Memory B cell (primary cell): ENCODE measurements around the gene CFDP1.
"Not testable (repeated sequence)": the region's sequence is repeated elsewhere in the genome, so short reads cannot be mapped to it uniquely, and the experiment has no call there.

ENCODE experiments used
- ATAC-seq: fragments of 150-1000 bp; cut with Tn5 transposase; 2 replicates; pipeline ENCODE4 v1.10.0; 2021; ENCODE audit warnings: low read depth, mild to moderate bottlenecking, moderate library complexity
- DNase-seq, 2 donors: peaks; one replicate each; pipeline ENCODE4 v3.0.0; 2022; ENCODE audit warnings: low spot score in 2 of 2
- H3K27ac Mint-ChIP-seq: one replicate; pipeline ENCODE4 v1.8.0; 2022; ENCODE audit warnings: mild to moderate bottlenecking, moderate library complexity, mixed read lengths
- H3K27me3 Mint-ChIP-seq: one replicate; pipeline ENCODE4 v1.8.0; 2022; ENCODE audit warnings: mixed read lengths
- H3K36me3 Mint-ChIP-seq: one replicate; pipeline ENCODE4 v1.8.0; 2022; ENCODE audit warnings: mild to moderate bottlenecking, mixed read lengths
- H3K4me1 Mint-ChIP-seq: one replicate; pipeline ENCODE4 v1.8.0; 2022; ENCODE audit warnings: mixed read lengths
- H3K4me3 Mint-ChIP-seq: one replicate; pipeline ENCODE4 v1.8.0; 2022; ENCODE audit warnings: mild to moderate bottlenecking, moderate library complexity, mixed read lengths
- H3K9me3 Mint-ChIP-seq: one replicate; pipeline ENCODE4 v1.8.0; 2022; ENCODE audit warnings: mixed read lengths

CFDP1 gene

GRCh38 chr16:75464122-75464918, 31.0 kb upstream of the CFDP1 start, which contains the start of gene TMEM170A:
Gene TMEM170A (minus strand): TSS chr16:75464689. CDS start chr16:75464600, 89 bp downstream.
- Mint-ChIP-seq H3K27ac (peak within 1 kb of the TSS; percentile 92), H3K9me3 (no peaks in the 10 kb centered on the region), H3K4me3 (peak within 1 kb of the TSS; percentile 88), H3K36me3 (peaks cover 5% of the 10 kb centered on the region), H3K27me3 (no peaks in the 10 kb centered on the region), H3K4me1 (peaks cover 19% of the 10 kb centered on the region)
- peak; percentile 98 to 99 for DNase-seq
- peak; percentile 89 for ATAC-seq

DNA sequence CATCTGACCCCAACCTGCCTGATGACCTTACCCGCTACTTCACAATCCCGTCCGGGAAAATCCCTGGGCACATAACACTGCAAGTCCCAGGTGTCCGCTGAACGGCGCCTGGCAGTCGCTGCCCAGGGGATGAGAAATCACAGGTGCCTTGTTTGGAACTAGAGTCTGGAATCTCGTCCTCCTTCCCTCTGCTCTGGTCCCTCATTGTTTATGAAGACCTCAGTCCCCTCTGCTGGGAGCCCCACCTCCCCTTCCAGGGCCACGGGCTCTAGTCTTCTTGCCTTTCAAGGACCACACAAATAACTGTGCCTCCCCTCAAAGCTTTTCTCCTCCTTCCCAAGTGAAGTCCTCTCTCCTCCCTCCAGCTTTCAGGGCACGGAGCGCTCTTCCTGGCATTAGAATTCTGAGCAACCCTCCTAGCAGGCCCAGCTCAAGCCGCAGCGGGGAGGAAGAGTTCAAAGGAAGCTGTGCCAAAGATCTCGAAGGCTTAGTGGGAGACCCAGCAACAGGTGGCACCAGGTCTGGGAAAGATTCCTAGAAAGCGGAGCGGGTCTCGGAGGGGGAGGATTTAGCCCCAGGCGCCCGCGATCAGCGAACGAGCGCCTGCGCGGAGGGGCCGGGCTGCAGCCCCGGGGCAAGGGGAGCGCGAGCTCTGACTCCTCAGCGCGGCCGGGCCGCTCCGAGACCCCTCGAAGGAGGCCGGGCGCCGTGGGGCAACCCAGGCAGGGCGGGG, 30.3 kb upstream of the CFDP1 start:
- H3K9me3 Mint-ChIP-seq, H3K27me3 Mint-ChIP-seq, ATAC-seq, DNase-seq, H3K36me3 Mint-ChIP-seq: not testable (repeated sequence)
- Mint-ChIP-seq H3K27ac (peak overlapping the region; percentile 92), H3K4me1 (peaks cover 19% of the 10 kb centered on the region), H3K4me3 (peak overlapping the region; percentile 88)

DNA sequence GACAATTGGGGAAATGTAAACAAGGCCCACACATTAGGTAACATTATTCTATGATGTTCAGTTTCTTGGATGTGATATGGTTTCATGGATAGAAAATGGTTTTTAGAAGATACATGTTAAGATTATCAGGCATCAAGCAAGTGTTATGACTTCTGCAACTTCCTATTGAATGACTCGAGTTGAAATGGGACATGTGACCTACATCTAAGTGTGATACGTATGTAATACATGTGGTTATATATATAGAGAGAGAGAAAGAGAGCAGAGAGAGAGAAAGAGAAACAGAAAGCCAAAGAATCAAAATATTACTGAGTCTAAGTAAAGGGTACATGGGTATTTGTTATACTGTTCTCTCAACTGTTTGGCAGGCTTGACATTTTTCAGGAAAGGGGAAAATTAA, 29.5 kb upstream of the CFDP1 start:
- no peaks in the 10 kb centered on the region for H3K9me3 Mint-ChIP-seq
- H3K36me3 Mint-ChIP-seq, result peaks cover 8% of the 10 kb centered on the region
- H3K27me3 Mint-ChIP-seq, result no peaks in the 10 kb centered on the region
- H3K4me1 Mint-ChIP-seq, result peaks cover 26% of the 10 kb centered on the region
- no peak overlapping the region for H3K27ac Mint-ChIP-seq
- no peak for DNase-seq
- no peak for ATAC-seq
- H3K4me3 Mint-ChIP-seq, result peak overlapping the region; percentile 88

DNA sequence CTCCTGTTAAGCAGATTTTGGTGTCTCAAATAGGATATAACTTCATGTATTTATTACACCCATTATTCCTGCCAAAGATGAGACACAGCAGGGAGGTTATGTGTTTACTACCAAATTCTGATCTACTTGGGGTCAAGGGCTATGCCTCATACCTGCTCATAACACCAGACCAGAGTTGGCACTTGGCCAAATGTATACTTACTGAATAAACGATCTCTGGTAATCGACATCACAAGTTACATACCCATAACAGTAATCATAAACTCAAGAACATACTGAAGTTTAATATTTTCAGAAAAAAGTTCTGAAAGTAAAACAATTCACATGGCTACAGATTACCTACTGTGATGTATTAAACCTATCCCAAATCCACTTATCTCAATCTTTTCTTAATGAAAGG, 28.3 kb upstream of the CFDP1 start:
- Mint-ChIP-seq H3K4me1 (peaks cover 32% of the 10 kb centered on the region), H3K4me3 (no peak overlapping the region), H3K27ac (no peak overlapping the region), H3K9me3 (no peaks in the 10 kb centered on the region), H3K36me3 (peaks cover 8% of the 10 kb centered on the region), H3K27me3 (no peaks in the 10 kb centered on the region)
- ATAC-seq, result no peak
- DNase-seq, result no peak

- Mint-ChIP-seq H3K9me3 (no peaks in the 10 kb centered on the region), H3K4me1 (peaks cover 37% of the 10 kb centered on the region), H3K4me3 (no peak overlapping the region), H3K27ac (no peak overlapping the region), H3K36me3 (peaks cover 8% of the 10 kb centered on the region), H3K27me3 (no peaks in the 10 kb centered on the region)
- no peak for ATAC-seq
- no peak for DNase-seq
These were observed 27.1 kb upstream of the CFDP1 start for GRCh38 chr16:75460446-75460845.

DNA sequence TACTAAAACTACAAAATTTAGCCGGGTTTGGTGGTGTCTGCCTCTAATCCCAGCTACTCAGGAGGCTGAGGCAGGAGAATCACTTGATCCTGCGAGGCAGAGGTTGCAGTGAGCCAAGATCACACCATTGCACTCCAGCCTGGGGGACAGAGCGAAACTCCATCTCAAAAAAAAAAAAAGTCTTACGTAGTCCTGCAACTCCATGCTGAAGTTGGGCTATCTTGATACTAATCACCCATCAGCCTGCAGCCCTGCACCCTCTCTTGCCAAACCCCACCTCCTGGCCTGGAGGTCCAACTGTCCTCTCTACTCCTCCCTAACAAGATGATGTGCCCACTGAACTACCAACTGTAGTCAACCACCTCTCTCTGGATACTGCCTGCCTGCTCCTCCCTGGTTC, 26.4 kb upstream of the CFDP1 start:
- Mint-ChIP-seq H3K4me3 (no peak overlapping the region), H3K27me3 (no peaks in the 10 kb centered on the region), H3K36me3 (peaks cover 8% of the 10 kb centered on the region), H3K9me3 (no peaks in the 10 kb centered on the region), H3K27ac (no peak overlapping the region), H3K4me1 (peaks cover 35% of the 10 kb centered on the region)
- DNase-seq (no peak), ATAC-seq (no peak)

GRCh38 chr16:75458439-75458838, 25.1 kb upstream of the CFDP1 start:
- Mint-ChIP-seq H3K4me1 (peaks cover 32% of the 10 kb centered on the region), H3K36me3 (peaks cover 8% of the 10 kb centered on the region), H3K4me3 (no peak overlapping the region), H3K27me3 (no peaks in the 10 kb centered on the region), H3K9me3 (no peaks in the 10 kb centered on the region), H3K27ac (no peak overlapping the region)
- no peak for DNase-seq
- ATAC-seq, result no peak

DNA sequence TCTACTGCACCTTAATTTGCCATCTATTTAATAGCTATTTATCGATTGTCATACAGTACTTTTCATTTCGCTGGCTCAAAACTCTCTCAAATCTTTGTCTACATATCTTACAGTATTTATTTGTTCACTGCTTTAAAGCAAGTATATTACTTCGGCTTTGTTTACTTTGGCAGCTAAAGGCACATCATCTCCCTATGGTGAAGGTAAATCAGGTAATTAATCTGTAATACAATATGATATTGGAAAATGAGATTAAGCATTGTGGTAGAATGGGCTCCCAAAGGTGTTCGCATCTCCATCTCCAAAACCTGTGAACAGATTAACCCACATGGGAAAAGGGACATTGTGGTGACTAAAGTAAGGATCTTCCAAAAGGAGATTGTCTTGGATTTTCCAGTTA, 24.7 kb upstream of the CFDP1 start:
- Mint-ChIP-seq H3K27me3 (no peaks in the 10 kb centered on the region), H3K36me3 (peaks cover 8% of the 10 kb centered on the region), H3K27ac (no peak overlapping the region), H3K4me3 (no peak overlapping the region), H3K4me1 (peaks cover 30% of the 10 kb centered on the region), H3K9me3 (no peaks in the 10 kb centered on the region)
- no peak for DNase-seq
- no peak for ATAC-seq

- Mint-ChIP-seq H3K9me3 (no peaks in the 10 kb centered on the region), H3K27me3 (no peaks in the 10 kb centered on the region), H3K36me3 (peaks cover 10% of the 10 kb centered on the region), H3K4me3 (no peak overlapping the region), H3K27ac (no peak overlapping the region), H3K4me1 (peaks cover 26% of the 10 kb centered on the region)
- ATAC-seq, result no peak
- no peak for DNase-seq
These were observed 24.2 kb upstream of the CFDP1 start for GRCh38 chr16:75457485-75458021.

DNA sequence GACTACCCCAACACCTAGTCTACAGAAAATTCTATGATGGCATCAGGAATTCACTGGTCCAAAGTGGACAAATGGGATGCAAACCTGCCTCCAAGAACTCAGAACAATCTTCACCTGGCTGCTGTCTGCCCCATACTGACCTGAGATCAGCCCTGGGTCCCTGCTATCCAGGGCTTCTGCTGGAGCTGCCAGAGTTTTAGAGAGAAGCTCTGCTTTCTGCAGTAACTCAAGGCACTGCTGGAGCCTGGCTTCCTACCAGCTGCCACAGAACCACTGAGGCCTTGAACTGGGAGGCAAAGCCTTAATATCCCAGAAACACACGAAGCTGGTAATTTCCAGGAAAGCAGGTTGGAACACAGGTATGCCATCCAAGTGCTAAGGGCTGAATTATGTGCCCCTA, 23.7 kb upstream of the CFDP1 start:
- H3K27ac Mint-ChIP-seq, result no peak overlapping the region
- no peaks in the 10 kb centered on the region for H3K27me3 Mint-ChIP-seq
- peaks cover 10% of the 10 kb centered on the region for H3K36me3 Mint-ChIP-seq
- DNase-seq (no peak), ATAC-seq (no peak)
- peaks cover 26% of the 10 kb centered on the region for H3K4me1 Mint-ChIP-seq
- no peaks in the 10 kb centered on the region for H3K9me3 Mint-ChIP-seq
- H3K4me3 Mint-ChIP-seq, result no peak overlapping the region

DNA sequence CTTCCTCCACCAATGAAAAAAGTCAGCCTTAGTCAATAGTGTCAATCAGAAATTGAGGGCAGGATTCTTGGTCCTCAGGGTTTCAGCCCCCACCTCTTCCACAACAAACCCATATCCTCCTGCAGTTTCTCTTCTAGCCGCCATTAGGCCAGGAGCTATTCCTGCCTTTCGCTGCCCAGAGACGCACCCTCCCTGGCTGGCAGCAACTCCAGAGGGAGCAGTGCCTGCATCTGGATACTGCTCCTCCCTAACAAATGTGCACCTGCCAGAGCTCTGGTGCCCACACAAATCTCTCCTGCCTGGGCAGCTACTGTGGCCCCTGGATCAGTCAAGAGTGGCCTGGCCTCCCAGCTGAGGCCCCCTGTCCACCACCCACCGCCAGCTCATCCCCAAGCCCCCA, 23.2 kb upstream of the CFDP1 start:
- H3K4me3 Mint-ChIP-seq, ATAC-seq, H3K27me3 Mint-ChIP-seq, H3K9me3 Mint-ChIP-seq, DNase-seq, H3K27ac Mint-ChIP-seq: not testable (repeated sequence)
- Mint-ChIP-seq H3K4me1 (peaks cover 28% of the 10 kb centered on the region), H3K36me3 (peaks cover 12% of the 10 kb centered on the region)

GRCh38 chr16:75455677-75456076, 22.4 kb upstream of the CFDP1 start:
- DNase-seq (no peak), ATAC-seq (no peak)
- H3K27ac Mint-ChIP-seq, result no peak overlapping the region
- peaks cover 12% of the 10 kb centered on the region for H3K36me3 Mint-ChIP-seq
- no peaks in the 10 kb centered on the region for H3K9me3 Mint-ChIP-seq
- H3K4me1 Mint-ChIP-seq, result peaks cover 29% of the 10 kb centered on the region
- H3K4me3 Mint-ChIP-seq, result no peak overlapping the region
- no peaks in the 10 kb centered on the region for H3K27me3 Mint-ChIP-seq

- Mint-ChIP-seq H3K27me3 (no peaks in the 10 kb centered on the region), H3K4me3 (no peak overlapping the region), H3K27ac (no peak overlapping the region), H3K9me3 (no peaks in the 10 kb centered on the region), H3K4me1 (peaks cover 13% of the 10 kb centered on the region), H3K36me3 (peaks cover 15% of the 10 kb centered on the region)
- ATAC-seq (no peak), DNase-seq (no peak)
These were observed 19.3 kb upstream of the CFDP1 start for GRCh38 chr16:75452464-75453190.

DNA sequence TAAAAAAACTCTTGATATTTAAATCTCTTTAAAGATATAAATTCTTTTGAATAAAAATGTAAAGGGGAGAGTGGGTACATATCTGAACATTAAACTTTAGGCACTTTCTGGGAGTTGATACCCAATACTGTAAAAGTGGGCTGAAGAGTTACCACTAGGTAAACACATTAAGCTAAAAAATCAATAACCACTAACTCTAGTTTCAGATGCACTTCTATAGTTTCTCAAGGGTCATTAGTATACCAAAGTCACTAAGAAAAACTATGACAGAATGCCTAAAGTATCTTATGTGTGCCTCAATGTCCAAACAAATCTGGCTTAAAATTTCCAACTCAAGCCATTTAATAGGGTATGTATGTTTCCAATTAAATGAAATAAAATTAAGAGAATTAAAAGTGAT, 13.1 kb upstream of the CFDP1 start:
- Mint-ChIP-seq H3K36me3 (peaks cover 13% of the 10 kb centered on the region), H3K27me3 (no peaks in the 10 kb centered on the region), H3K9me3 (no peaks in the 10 kb centered on the region), H3K4me1 (no peaks in the 10 kb centered on the region), H3K4me3 (no peak overlapping the region), H3K27ac (no peak overlapping the region)
- ATAC-seq (no peak), DNase-seq (no peak)
